A549 (cell line): ENCODE measurements around the gene AFDN.

Source experiments
- CTCF ChIP-seq: fragments of >200 bp; sonication (Bioruptor Twin); formaldehyde crosslinking; IDR thresholded peaks from 3 replicates; pipeline ENCODE4 v1.5.1; 2016
- EP300 ChIP-seq, 2 experiments: fragments of >200 bp; sonication (Bioruptor Twin); formaldehyde crosslinking; IDR thresholded peaks; 2 replicates in 1 of 2; 3 replicates in 1 of 2; pipeline ENCODE4 v1.6.1; 2016 to 2017
- FOSB ChIP-seq: fragments of 250-450 bp; sonication (Bioruptor Pico); IDR thresholded peaks from 2 replicates; pipeline ENCODE4 v1.5.0; 2020; ENCODE audit warnings: mild to moderate bottlenecking, moderate library complexity
- HES2 ChIP-seq: fragments of >200 bp; sonication (Bioruptor Twin); formaldehyde crosslinking; IDR thresholded peaks from 2 replicates; pipeline ENCODE4 v1.6.1; 2016
- JUNB ChIP-seq: fragments of >200 bp; sonication (Bioruptor Twin); formaldehyde crosslinking; IDR thresholded peaks from 2 replicates; pipeline ENCODE4 v1.6.1; 2016
- KDM1A ChIP-seq: fragments of 200-600 bp; sonication (generic); IDR thresholded peaks from 2 replicates; pipeline ENCODE4 v1.6.1; 2016; ENCODE audit warnings: low read depth, mild to moderate bottlenecking
- MYC ChIP-seq: IDR thresholded peaks from 2 replicates; pipeline ENCODE4 v1.6.1; 2012; ENCODE audit warnings: mild to moderate bottlenecking, inconsistent platforms, low read length, improper control_type of control experiment, borderline replicate concordance
- PHF8 ChIP-seq: fragments of 200-600 bp; sonication (generic); IDR thresholded peaks from 2 replicates; pipeline ENCODE4 v1.6.1; 2016; ENCODE audit warnings: low read depth, mild to moderate bottlenecking, antibody characterized with exemption, moderate library complexity, borderline replicate concordance
- POLR2A ChIP-seq: IDR thresholded peaks from 2 replicates; pipeline ENCODE4 v1.6.1; 2012; ENCODE audit warnings: mild to moderate bottlenecking, low read length
- SMC3 ChIP-seq: fragments of >200 bp; sonication (Bioruptor Twin); formaldehyde crosslinking; IDR thresholded peaks from 3 replicates; pipeline ENCODE4 v1.6.1; 2018; ENCODE audit warnings: inconsistent platforms
- ZSCAN20 ChIP-seq: fragments of 250-450 bp; sonication (Bioruptor Pico); IDR thresholded peaks from 2 replicates; pipeline ENCODE4 v1.8.0; 2022; ENCODE audit warnings: mild to moderate bottlenecking, moderate library complexity

- TF ChIP-seq KDM1A, result no peak
- TF ChIP-seq EP300 (IDR thresholded peaks at IDR 0.05), result no peak
- no peak for TF ChIP-seq ZSCAN20
- no peak for TF ChIP-seq CTCF
- TF ChIP-seq SMC3, result no peak
- no peak for TF ChIP-seq HES2
- TF ChIP-seq POLR2A, result no peak
- TF ChIP-seq MYC, result no peak
- TF ChIP-seq PHF8, result no peak
- TF ChIP-seq JUNB, result no peak
- no peak for TF ChIP-seq FOSB (CRISPR knock-in tag)
Measured at GRCh38 chr6:168001029-168001332, 174.3 kb downstream of the AFDN start.
